ENCODE measurements around the gene TEC. TPM values are rescaled to one million over a fixed set of nuclear protein-coding genes. Genes with fewer than 3 reads are reported as not detected.

The TEC gene
- total RNA-seq, 1 experiment from 2014 or later: 0.67 TPM

- ChIA-PET POLR2A (no interaction called here), CTCF (no interaction called here)
- TF ChIP-seq REST (IDR thresholded peaks at IDR 0.05; ENCODE audit: insufficient read depth in 1 of 2, low read depth in 2 of 2, low read length in 1 of 2) (no peak), TCF7L2 (IDR thresholded peaks at IDR 0.05; ENCODE audit: low read depth, low read length) (no peak), SIN3A (IDR thresholded peaks at IDR 0.05; ENCODE audit: borderline replicate concordance, insufficient read depth, low read depth, low read length) (no peak), POLR2AphosphoS5 (IDR thresholded peaks at IDR 0.05; ENCODE audit: low read depth, low read length) (no peak), CTCF (IDR thresholded peaks at IDR 0.05) (no peak)
- in situ Hi-C loops (cut with HindIII; ENCODE audit: low pct_unique_long_range_greater_than_20kb, low sequenced_read_pairs) (no loop called here), intact Hi-C loops (cut with micrococcal nuclease; ENCODE audit: unreplicated experiment) (no loop called here)
- Histone ChIP-seq H3K36me3 (ENCODE audit: control insufficient read depth, insufficient read depth, low read length) (no peaks in the 10 kb centered on the region), H3K27ac (ENCODE audit: low read length) (no peak overlapping the region), H3K27me3 (ENCODE audit: control insufficient read depth, insufficient read depth, low read length) (no peaks in the 10 kb centered on the region), H3K4me1 (ENCODE audit: control insufficient read depth, insufficient read depth, low read length) (no peaks in the 10 kb centered on the region), H3K9me3 (ENCODE audit: control insufficient read depth, insufficient read depth, low read depth, low read length) (no peaks in the 10 kb centered on the region), H3K4me3 (ENCODE audit: low read depth in 2 of 2, low read length in 2 of 2) (no peak overlapping the region)
- DNase-seq (ENCODE audit: low read depth, low spot score) (no peak), ATAC-seq (no peak)
- no TSS peak for BruUV-seq (replicated peaks)
Observed at GRCh38 chr4:48244665-48245064, 25.0 kb downstream of the TEC start.

- POLR2A ChIA-PET: no interaction called here
Observed at GRCh38 chr4:48243887-48244286, 25.8 kb downstream of the TEC start.

More at GRCh38 chr4:48243887-48244286, 25.8 kb downstream of the TEC start:
- Histone ChIP-seq H3K27me3 (ENCODE audit: control insufficient read depth, insufficient read depth, low read length) (no peaks in the 10 kb centered on the region), H3K4me3 (ENCODE audit: low read depth in 2 of 2, low read length in 2 of 2) (no peak overlapping the region), H3K4me1 (ENCODE audit: control insufficient read depth, insufficient read depth, low read length) (no peaks in the 10 kb centered on the region), H3K36me3 (ENCODE audit: control insufficient read depth, insufficient read depth, low read length) (no peaks in the 10 kb centered on the region), H3K27ac (ENCODE audit: low read length) (no peak overlapping the region), H3K9me3 (ENCODE audit: control insufficient read depth, insufficient read depth, low read depth, low read length) (no peaks in the 10 kb centered on the region)
- intact Hi-C loops (cut with micrococcal nuclease; ENCODE audit: unreplicated experiment): no loop called here
- no peak for TF ChIP-seq POLR2AphosphoS5 (IDR thresholded peaks at IDR 0.05; ENCODE audit: low read depth, low read length)
- no peak for TF ChIP-seq REST (IDR thresholded peaks at IDR 0.05; ENCODE audit: insufficient read depth in 1 of 2, low read depth in 2 of 2, low read length in 1 of 2)
- TF ChIP-seq TCF7L2 (IDR thresholded peaks at IDR 0.05; ENCODE audit: low read depth, low read length): no peak
- TF ChIP-seq CTCF (IDR thresholded peaks at IDR 0.05): no peak
- TF ChIP-seq SIN3A (IDR thresholded peaks at IDR 0.05; ENCODE audit: borderline replicate concordance, insufficient read depth, low read depth, low read length): no peak
- ATAC-seq (no peak), DNase-seq (ENCODE audit: low read depth, low spot score) (no peak)
- CTCF ChIA-PET: no interaction called here
- no TSS peak for BruUV-seq (replicated peaks)
- in situ Hi-C loops (cut with HindIII; ENCODE audit: low pct_unique_long_range_greater_than_20kb, low sequenced_read_pairs): no loop called here

Measured in Panc1 (cell line).